Measurements from ENCODE around the gene AGBL1.

DNA sequence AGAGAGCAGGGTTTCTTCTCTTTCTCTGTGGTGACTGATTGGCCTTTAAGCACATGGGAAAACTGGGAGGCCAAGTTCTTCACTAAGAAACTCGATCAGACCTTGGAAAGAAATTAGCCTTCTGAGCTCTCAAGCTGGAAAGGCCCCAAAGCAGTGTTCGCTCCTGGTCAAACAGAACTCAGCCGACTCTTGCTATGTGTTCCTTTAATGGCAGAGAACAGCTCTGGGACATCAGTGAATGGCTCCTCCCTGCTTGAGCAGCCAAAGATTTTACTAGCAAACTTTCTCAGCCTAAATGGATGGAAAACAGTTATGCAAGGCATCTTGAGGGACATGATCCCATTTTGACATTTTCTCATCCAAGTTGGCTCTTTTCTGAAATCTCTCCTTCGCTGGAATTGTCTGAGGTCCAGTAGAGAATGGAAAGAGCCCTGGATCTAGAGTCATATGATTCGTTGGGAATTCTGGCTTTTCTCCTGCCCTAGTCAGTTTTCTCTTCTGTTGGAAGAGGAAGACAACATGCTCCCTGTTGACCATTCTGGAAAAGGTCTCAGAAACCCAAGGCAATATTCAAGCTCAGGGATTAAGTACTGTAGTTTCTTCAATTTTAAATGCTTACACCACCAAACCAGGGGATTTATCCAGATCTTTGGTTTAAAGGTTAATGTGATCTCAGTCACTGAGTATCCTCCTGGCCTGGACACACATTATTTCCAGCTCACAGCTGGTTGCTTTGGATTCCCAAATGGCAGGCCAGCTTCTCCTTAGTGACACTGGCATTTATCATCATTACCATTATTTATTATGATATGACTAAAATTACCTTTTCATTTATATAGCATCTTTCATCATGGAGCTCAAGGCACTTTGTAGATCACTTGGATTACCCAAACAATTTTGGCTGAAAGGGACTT lies 319.6 kb downstream of the AGBL1 start:
- TF ChIP-seq, protein P1, sequence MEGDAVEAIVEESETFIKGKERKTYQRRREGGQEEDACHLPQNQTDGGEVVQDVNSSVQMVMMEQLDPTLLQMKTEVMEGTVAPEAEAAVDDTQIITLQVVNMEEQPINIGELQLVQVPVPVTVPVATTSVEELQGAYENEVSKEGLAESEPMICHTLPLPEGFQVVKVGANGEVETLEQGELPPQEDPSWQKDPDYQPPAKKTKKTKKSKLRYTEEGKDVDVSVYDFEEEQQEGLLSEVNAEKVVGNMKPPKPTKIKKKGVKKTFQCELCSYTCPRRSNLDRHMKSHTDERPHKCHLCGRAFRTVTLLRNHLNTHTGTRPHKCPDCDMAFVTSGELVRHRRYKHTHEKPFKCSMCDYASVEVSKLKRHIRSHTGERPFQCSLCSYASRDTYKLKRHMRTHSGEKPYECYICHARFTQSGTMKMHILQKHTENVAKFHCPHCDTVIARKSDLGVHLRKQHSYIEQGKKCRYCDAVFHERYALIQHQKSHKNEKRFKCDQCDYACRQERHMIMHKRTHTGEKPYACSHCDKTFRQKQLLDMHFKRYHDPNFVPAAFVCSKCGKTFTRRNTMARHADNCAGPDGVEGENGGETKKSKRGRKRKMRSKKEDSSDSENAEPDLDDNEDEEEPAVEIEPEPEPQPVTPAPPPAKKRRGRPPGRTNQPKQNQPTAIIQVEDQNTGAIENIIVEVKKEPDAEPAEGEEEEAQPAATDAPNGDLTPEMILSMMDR (conservative IDR thresholded peaks at IDR 0.05): no peak
- TF ChIP-seq EZH2 (IDR thresholded peaks at IDR 0.05; ENCODE audit: low read depth): no peak

All from PC-9 (cell line).